A673 (cell line): ENCODE measurements around the gene CCDC116.

Experiments
- EZH2 ChIP-seq: fragments of 200-600 bp; sonication (generic); IDR thresholded peaks from 2 replicates; pipeline ENCODE4 v1.6.1; 2017; ENCODE audit warnings: borderline replicate concordance, low read depth, mild to moderate bottlenecking, mixed read lengths, antibody characterized with exemption, low read length; ENCODE audit not compliant: poor library complexity, severe bottlenecking
- TF ChIP-seq, protein P1 (sequence below): fragments of 300-800, 200-600 bp; sonication (generic); conservative IDR thresholded peaks from 2 replicates; pipeline ENCODE4 v1.5.1; 2017; ENCODE audit warnings: low read depth, mild to moderate bottlenecking, antibody characterized with exemption, low read length, moderate library complexity, mixed read lengths

DNA sequence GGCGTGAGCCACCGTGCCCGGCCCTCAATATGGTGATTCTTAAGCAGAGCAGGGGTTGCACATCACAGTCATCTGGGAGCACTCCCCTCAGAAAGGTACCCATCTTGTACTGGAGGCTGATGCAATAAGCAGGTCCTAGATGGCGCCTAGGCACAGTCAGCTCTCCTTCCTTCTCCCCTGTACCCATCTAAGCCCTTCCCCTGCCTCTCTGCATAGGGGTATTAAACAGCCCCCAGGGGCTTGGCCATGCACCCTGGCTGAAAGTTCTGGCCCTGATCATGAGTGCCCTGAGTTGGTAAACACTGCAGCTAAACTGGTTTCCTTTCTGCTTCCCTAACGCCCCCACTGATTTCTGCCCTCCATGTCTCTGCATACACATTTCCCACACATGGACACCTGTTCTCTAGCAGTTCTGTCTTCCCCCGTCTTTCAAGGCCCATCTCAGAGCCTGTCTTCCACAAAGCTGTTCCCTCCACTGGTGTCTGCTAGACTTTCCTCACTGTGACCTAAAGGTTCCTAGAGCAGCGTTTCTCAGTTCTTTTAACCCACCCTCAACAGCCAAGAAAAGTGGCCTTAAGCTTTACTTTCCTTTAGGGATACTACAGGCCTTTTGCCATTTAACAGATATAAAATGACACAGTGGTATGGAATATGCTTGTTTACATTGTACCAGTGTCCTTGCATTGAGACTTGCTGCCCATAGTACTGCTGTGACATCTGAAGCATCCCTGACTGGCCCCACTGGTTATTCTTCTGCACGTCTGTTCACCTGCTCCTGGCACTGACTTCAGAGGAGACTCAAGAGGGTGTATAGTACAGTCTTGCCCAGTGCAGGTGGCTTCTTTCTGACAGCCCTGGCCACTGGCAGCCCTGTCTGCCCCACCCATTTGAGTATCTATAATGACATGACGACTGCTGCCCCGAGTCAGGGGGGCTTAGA is 49.5 kb upstream of the CCDC116 start:
- TF ChIP-seq, protein P1, sequence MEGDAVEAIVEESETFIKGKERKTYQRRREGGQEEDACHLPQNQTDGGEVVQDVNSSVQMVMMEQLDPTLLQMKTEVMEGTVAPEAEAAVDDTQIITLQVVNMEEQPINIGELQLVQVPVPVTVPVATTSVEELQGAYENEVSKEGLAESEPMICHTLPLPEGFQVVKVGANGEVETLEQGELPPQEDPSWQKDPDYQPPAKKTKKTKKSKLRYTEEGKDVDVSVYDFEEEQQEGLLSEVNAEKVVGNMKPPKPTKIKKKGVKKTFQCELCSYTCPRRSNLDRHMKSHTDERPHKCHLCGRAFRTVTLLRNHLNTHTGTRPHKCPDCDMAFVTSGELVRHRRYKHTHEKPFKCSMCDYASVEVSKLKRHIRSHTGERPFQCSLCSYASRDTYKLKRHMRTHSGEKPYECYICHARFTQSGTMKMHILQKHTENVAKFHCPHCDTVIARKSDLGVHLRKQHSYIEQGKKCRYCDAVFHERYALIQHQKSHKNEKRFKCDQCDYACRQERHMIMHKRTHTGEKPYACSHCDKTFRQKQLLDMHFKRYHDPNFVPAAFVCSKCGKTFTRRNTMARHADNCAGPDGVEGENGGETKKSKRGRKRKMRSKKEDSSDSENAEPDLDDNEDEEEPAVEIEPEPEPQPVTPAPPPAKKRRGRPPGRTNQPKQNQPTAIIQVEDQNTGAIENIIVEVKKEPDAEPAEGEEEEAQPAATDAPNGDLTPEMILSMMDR: no peak
- TF ChIP-seq EZH2: no peak
